WTC11 (cell line): ENCODE measurements around the gene DIRAS3. TPM values are rescaled to one million over a fixed set of nuclear protein-coding genes. Genes with fewer than 3 reads are reported as not detected.

Experiments used
- ATAC-seq: fragments of 200-7000 bp; cut with Tn5 transposase; 2 replicates; pipeline ENCODE4 v1.10.0; 2021; ENCODE audit warnings: mild to moderate bottlenecking, moderate library complexity
- CTCF ChIA-PET: fragments of 300-600 bp; sonication (Branson Sonifier 250); formaldehyde crosslinking; loops from one replicate; lab custom pipeline; 2021; ENCODE audit warnings: antibody characterized with exemption; lab: Charles Lee
- POLR2A ChIA-PET: fragments of 350-600 bp; sonication (Branson Sonifier 250); formaldehyde crosslinking; loops from one replicate; lab custom pipeline; 2021; ENCODE audit warnings: antibody characterized with exemption; lab: Charles Lee
- DNase-seq: peaks from one replicate; pipeline ENCODE4 v3.0.0; 2021; ENCODE audit warnings: low spot score
- H3K27ac Mint-ChIP-seq: 2 replicates; pipeline ENCODE4 v1.8.0; 2021; ENCODE audit warnings: mixed read lengths
- H3K27me3 Mint-ChIP-seq: 2 replicates; pipeline ENCODE4 v1.8.0; 2021; ENCODE audit warnings: low read depth, mild to moderate bottlenecking, moderate library complexity, mixed read lengths
- H3K36me3 Mint-ChIP-seq: 2 replicates; pipeline ENCODE4 v1.8.0; 2021; ENCODE audit warnings: mixed read lengths
- H3K4me1 Mint-ChIP-seq: 2 replicates; pipeline ENCODE4 v1.8.0; 2022; ENCODE audit warnings: mixed read lengths
- H3K4me3 Mint-ChIP-seq: 2 replicates; pipeline ENCODE4 v1.8.0; 2021; ENCODE audit warnings: mild to moderate bottlenecking, moderate library complexity, mixed read lengths
- H3K9me3 Mint-ChIP-seq: 2 replicates; pipeline ENCODE4 v1.8.0; 2021; ENCODE audit warnings: mixed read lengths
- CBFB ChIP-seq: sonication (generic); formaldehyde crosslinking; IDR thresholded peaks from 2 replicates; pipeline ENCODE4 v1.8.1; 2022; ENCODE audit warnings: mild to moderate bottlenecking, low read depth, missing genetic modification reagents
- CREM ChIP-seq: sonication (generic); formaldehyde crosslinking; IDR thresholded peaks from 2 replicates; pipeline ENCODE4 v1.8.1; 2022; ENCODE audit warnings: mild to moderate bottlenecking, missing genetic modification reagents, moderate library complexity
- ELF4 ChIP-seq: sonication (generic); formaldehyde crosslinking; IDR thresholded peaks from 2 replicates; pipeline ENCODE4 v1.8.1; 2022; ENCODE audit warnings: low read depth, mild to moderate bottlenecking, moderate library complexity, missing genetic modification reagents
- EMX1 ChIP-seq: fragments of 250-450 bp; sonication (Bioruptor Pico); IDR thresholded peaks from 2 replicates; pipeline ENCODE4 v1.8.0; 2021; ENCODE audit warnings: mild to moderate bottlenecking
- ETV6 ChIP-seq: sonication (generic); formaldehyde crosslinking; IDR thresholded peaks from 2 replicates; pipeline ENCODE4 v1.8.1; 2022; ENCODE audit warnings: mild to moderate bottlenecking, missing genetic modification reagents
- IRF2 ChIP-seq: sonication (generic); formaldehyde crosslinking; IDR thresholded peaks from 2 replicates; pipeline ENCODE4 v1.8.0; 2022; ENCODE audit warnings: low read depth, missing genetic modification reagents, borderline replicate concordance
- JAZF1 ChIP-seq: fragments of 250-450 bp; sonication (Bioruptor Pico); IDR thresholded peaks from 2 replicates; pipeline ENCODE4 v1.9.0; 2021; ENCODE audit warnings: moderate library complexity, mild to moderate bottlenecking, inconsistent platforms
- NFE2L1 ChIP-seq: sonication (generic); formaldehyde crosslinking; IDR thresholded peaks from 2 replicates; pipeline ENCODE4 v1.8.1; 2023; ENCODE audit warnings: missing genetic modification reagents
- NR2C2 ChIP-seq: sonication (generic); formaldehyde crosslinking; IDR thresholded peaks from 2 replicates; pipeline ENCODE4 v1.8.0; 2022; ENCODE audit warnings: mild to moderate bottlenecking, missing genetic modification reagents
- OVOL2 ChIP-seq: fragments of 250-450 bp; sonication (Bioruptor Pico); IDR thresholded peaks from 2 replicates; pipeline ENCODE4 v1.9.0; 2021; ENCODE audit warnings: mild to moderate bottlenecking, borderline replicate concordance
- RELA ChIP-seq: sonication (generic); formaldehyde crosslinking; IDR thresholded peaks from 2 replicates; pipeline ENCODE4 v1.8.1; 2022; ENCODE audit warnings: missing genetic modification reagents, mild to moderate bottlenecking, borderline replicate concordance
- TCF7 ChIP-seq: sonication (generic); formaldehyde crosslinking; IDR thresholded peaks from 2 replicates; pipeline ENCODE4 v1.8.0; 2022; ENCODE audit warnings: mild to moderate bottlenecking, low read depth, missing genetic modification reagents, moderate library complexity
- TP53 ChIP-seq: sonication (generic); formaldehyde crosslinking; IDR thresholded peaks from 2 replicates; pipeline ENCODE4 v1.8.1; 2023; ENCODE audit warnings: mild to moderate bottlenecking, missing genetic modification reagents
- ZNF232 ChIP-seq: sonication (generic); formaldehyde crosslinking; IDR thresholded peaks from 2 replicates; pipeline ENCODE4 v1.8.0; 2022; ENCODE audit warnings: mild to moderate bottlenecking, missing genetic modification reagents
- ZNF396 ChIP-seq: fragments of 250-450 bp; sonication (Bioruptor Pico); IDR thresholded peaks from 2 replicates; pipeline ENCODE4 v1.8.0; 2021; ENCODE audit warnings: mild to moderate bottlenecking, moderate library complexity, borderline replicate concordance
- total RNA-seq: library from RNA; stranded (reverse); gene quantifications from 3 replicates; pipeline ENCODE4 v1.2.3, GENCODE V29; 2021
- TF ChIP-seq, protein P1 (sequence below): fragments of 250-450 bp; sonication (Bioruptor Pico); IDR thresholded peaks from 2 replicates; pipeline ENCODE4 v1.8.0; 2021; ENCODE audit warnings: mild to moderate bottlenecking
- TF ChIP-seq, protein P2 (sequence below): sonication (generic); formaldehyde crosslinking; IDR thresholded peaks from 2 replicates; pipeline ENCODE4 v1.8.0; 2023; ENCODE audit warnings: missing genetic modification reagents, mild to moderate bottlenecking, borderline replicate concordance
- TF ChIP-seq, protein P3 (sequence below): fragments of 250-450 bp; sonication (Bioruptor Pico); IDR thresholded peaks from 2 replicates; pipeline ENCODE4 v1.9.0; 2021; ENCODE audit warnings: moderate library complexity, mild to moderate bottlenecking, inconsistent platforms, borderline replicate concordance
- TF ChIP-seq, protein P4 (sequence below): sonication (generic); formaldehyde crosslinking; IDR thresholded peaks from 2 replicates; pipeline ENCODE4 v1.8.1; 2023; ENCODE audit warnings: mild to moderate bottlenecking, missing genetic modification reagents, borderline replicate concordance
- TF ChIP-seq, protein P5 (sequence below): fragments of 250-450 bp; sonication (Bioruptor Pico); conservative IDR thresholded peaks from 2 replicates; pipeline ENCODE4 v1.9.0; 2021; ENCODE audit warnings: mild to moderate bottlenecking

Gene DIRAS3
- total RNA-seq, 1 experiment from 2014 or later, result 0.22 TPM

DNA sequence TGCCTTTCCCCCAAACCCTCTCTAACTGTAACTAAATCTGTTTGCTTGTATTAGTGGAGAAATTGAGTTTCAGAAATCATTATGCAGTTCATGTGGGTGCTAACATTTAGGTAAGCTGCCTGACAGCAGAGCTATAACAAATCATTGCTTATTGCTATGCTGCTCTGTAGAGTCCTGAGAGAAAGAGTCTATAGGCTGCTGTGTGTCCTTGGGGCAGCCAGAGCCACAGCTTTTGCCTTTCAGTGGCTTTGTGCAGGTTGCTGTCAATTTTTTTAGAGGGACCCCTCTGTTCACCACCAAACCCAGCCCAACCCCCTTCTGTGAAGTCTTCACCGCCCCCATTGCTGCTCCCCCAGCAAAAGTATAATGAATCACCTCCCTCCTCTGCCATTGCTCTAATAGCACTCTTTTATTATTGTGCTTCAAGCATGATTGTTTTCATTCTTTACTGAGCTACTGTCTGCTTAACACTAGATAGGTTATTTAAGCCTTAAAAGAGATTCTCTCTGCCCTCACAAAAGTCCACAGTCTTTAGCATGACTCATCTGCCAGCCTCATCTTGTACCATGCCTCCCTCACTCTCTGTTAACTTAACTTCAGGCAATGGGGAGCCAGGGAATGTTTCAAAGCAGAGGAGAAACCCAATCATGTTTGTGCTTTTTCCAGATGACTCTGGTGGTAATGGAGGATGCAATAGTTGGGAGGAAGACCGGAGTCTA is 38.6 kb downstream of the DIRAS3 start (continued):
- TF ChIP-seq, protein P1, sequence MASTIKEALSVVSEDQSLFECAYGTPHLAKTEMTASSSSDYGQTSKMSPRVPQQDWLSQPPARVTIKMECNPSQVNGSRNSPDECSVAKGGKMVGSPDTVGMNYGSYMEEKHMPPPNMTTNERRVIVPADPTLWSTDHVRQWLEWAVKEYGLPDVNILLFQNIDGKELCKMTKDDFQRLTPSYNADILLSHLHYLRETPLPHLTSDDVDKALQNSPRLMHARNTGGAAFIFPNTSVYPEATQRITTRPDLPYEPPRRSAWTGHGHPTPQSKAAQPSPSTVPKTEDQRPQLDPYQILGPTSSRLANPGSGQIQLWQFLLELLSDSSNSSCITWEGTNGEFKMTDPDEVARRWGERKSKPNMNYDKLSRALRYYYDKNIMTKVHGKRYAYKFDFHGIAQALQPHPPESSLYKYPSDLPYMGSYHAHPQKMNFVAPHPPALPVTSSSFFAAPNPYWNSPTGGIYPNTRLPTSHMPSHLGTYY, result no peak
- TF ChIP-seq, all 79 proteins: peak for 0

DNA sequence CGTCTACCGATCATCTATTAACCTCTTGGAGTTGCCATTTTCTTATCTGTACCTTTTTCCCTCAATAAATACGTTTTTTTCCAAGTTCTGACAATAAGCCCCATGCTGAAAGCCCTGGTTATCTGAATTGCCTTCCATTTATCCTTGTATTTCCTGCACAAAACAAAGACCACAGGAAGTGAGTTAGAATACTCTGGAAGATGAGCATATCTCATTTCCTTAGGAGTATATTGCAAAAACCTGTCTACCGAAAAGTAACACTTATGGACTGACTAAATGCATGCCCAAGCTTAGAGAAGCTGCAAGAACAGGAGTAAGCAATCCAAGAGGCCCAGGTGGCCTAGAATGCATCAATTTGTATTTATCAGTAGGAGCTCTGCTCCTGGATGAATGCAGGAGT is 39.9 kb downstream of the DIRAS3 start:
- POLR2A ChIA-PET, result no interaction called here

DNA sequence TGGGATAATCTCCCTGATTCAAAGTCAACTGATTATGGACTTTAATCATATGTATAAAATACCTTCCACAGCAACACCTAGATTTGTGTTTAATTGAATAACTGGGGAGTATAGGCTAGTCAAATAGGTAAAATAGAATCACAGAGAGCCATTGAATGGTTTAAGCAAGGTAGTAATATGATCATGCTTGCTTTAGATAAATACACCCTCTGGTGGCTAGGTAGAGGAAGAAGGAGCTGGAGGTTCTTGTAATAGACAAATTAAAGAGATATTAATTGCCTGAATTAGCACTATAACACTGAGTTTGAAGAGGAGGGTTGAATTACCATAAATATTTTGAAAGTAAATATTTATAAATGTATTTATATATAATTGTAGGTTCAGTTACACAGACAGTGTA is 40.3 kb downstream of the DIRAS3 start:
- no peak overlapping the region for H3K4me3 Mint-ChIP-seq
- ATAC-seq, result peak; percentile 46; the same call in 1 of the 2 replicates
- no peak for DNase-seq
- H3K27ac Mint-ChIP-seq, result no peak overlapping the region
- ChIA-PET POLR2A (no interaction called here), CTCF (interaction anchor here (0.5 to 4.5 kb wide), 11 partner anchors 14 to 1789 kb away, joined by 3 to 37 read pairs (median 5); partner anchors contain the start of gene DIRAS3)
- no peaks in the 10 kb centered on the region for H3K4me1 Mint-ChIP-seq
- no peaks in the 10 kb centered on the region for H3K9me3 Mint-ChIP-seq
- H3K27me3 Mint-ChIP-seq, result no peaks in the 10 kb centered on the region
- no peaks in the 10 kb centered on the region for H3K36me3 Mint-ChIP-seq
- no peak for TF ChIP-seq TP53 (CRISPR knock-in tag)
- no peak for TF ChIP-seq OVOL2 (CRISPR knock-in tag)
- TF ChIP-seq, protein P2, sequence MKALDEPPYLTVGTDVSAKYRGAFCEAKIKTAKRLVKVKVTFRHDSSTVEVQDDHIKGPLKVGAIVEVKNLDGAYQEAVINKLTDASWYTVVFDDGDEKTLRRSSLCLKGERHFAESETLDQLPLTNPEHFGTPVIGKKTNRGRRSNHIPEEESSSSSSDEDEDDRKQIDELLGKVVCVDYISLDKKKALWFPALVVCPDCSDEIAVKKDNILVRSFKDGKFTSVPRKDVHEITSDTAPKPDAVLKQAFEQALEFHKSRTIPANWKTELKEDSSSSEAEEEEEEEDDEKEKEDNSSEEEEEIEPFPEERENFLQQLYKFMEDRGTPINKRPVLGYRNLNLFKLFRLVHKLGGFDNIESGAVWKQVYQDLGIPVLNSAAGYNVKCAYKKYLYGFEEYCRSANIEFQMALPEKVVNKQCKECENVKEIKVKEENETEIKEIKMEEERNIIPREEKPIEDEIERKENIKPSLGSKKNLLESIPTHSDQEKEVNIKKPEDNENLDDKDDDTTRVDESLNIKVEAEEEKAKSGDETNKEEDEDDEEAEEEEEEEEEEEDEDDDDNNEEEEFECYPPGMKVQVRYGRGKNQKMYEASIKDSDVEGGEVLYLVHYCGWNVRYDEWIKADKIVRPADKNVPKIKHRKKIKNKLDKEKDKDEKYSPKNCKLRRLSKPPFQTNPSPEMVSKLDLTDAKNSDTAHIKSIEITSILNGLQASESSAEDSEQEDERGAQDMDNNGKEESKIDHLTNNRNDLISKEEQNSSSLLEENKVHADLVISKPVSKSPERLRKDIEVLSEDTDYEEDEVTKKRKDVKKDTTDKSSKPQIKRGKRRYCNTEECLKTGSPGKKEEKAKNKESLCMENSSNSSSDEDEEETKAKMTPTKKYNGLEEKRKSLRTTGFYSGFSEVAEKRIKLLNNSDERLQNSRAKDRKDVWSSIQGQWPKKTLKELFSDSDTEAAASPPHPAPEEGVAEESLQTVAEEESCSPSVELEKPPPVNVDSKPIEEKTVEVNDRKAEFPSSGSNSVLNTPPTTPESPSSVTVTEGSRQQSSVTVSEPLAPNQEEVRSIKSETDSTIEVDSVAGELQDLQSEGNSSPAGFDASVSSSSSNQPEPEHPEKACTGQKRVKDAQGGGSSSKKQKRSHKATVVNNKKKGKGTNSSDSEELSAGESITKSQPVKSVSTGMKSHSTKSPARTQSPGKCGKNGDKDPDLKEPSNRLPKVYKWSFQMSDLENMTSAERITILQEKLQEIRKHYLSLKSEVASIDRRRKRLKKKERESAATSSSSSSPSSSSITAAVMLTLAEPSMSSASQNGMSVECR, result no peak
- TF ChIP-seq JAZF1 (CRISPR knock-in tag), result no peak
- TF ChIP-seq, protein P3, sequence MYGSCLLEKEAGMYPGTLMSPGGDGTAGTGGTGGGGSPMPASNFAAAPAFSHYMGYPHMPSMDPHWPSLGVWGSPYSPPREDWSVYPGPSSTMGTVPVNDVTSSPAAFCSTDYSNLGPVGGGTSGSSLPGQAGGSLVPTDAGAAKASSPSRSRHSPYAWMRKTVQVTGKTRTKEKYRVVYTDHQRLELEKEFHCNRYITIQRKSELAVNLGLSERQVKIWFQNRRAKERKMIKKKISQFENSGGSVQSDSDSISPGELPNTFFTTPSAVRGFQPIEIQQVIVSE (CRISPR knock-in tag), result no peak
- TF ChIP-seq TCF7, result no peak
- no peak for TF ChIP-seq NFE2L1 (CRISPR knock-in tag)

More for the DNA sequence above, 39.9 kb downstream of the DIRAS3 start:
- H3K4me3 Mint-ChIP-seq, result no peak overlapping the region
- CTCF ChIA-PET, result interaction anchor here (0.5 to 4.5 kb wide), 12 partner anchors 14 to 1788 kb away, joined by 3 to 37 read pairs (median 4); partner anchors contain the start of gene DIRAS3
- no peak for TF ChIP-seq RELA (CRISPR knock-in tag)
- TF ChIP-seq, protein P1, result no peak
- TF ChIP-seq CREM (CRISPR knock-in tag), result no peak
- TF ChIP-seq ZNF396 (CRISPR knock-in tag), result no peak
- TF ChIP-seq ETV6 (CRISPR knock-in tag), result no peak
- no peak for TF ChIP-seq ELF4
- TF ChIP-seq OVOL2 (CRISPR knock-in tag), result no peak
- TF ChIP-seq, protein P4, sequence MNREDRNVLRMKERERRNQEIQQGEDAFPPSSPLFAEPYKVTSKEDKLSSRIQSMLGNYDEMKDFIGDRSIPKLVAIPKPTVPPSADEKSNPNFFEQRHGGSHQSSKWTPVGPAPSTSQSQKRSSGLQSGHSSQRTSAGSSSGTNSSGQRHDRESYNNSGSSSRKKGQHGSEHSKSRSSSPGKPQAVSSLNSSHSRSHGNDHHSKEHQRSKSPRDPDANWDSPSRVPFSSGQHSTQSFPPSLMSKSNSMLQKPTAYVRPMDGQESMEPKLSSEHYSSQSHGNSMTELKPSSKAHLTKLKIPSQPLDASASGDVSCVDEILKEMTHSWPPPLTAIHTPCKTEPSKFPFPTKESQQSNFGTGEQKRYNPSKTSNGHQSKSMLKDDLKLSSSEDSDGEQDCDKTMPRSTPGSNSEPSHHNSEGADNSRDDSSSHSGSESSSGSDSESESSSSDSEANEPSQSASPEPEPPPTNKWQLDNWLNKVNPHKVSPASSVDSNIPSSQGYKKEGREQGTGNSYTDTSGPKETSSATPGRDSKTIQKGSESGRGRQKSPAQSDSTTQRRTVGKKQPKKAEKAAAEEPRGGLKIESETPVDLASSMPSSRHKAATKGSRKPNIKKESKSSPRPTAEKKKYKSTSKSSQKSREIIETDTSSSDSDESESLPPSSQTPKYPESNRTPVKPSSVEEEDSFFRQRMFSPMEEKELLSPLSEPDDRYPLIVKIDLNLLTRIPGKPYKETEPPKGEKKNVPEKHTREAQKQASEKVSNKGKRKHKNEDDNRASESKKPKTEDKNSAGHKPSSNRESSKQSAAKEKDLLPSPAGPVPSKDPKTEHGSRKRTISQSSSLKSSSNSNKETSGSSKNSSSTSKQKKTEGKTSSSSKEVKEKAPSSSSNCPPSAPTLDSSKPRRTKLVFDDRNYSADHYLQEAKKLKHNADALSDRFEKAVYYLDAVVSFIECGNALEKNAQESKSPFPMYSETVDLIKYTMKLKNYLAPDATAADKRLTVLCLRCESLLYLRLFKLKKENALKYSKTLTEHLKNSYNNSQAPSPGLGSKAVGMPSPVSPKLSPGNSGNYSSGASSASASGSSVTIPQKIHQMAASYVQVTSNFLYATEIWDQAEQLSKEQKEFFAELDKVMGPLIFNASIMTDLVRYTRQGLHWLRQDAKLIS (CRISPR knock-in tag), result no peak
- TF ChIP-seq CBFB, result no peak
- no peak for TF ChIP-seq EMX1 (CRISPR knock-in tag)
- TF ChIP-seq ZNF232, result no peak
- TF ChIP-seq NR2C2 (CRISPR knock-in tag), result no peak
- no peak for TF ChIP-seq IRF2 (CRISPR knock-in tag)
- TF ChIP-seq, protein P5, sequence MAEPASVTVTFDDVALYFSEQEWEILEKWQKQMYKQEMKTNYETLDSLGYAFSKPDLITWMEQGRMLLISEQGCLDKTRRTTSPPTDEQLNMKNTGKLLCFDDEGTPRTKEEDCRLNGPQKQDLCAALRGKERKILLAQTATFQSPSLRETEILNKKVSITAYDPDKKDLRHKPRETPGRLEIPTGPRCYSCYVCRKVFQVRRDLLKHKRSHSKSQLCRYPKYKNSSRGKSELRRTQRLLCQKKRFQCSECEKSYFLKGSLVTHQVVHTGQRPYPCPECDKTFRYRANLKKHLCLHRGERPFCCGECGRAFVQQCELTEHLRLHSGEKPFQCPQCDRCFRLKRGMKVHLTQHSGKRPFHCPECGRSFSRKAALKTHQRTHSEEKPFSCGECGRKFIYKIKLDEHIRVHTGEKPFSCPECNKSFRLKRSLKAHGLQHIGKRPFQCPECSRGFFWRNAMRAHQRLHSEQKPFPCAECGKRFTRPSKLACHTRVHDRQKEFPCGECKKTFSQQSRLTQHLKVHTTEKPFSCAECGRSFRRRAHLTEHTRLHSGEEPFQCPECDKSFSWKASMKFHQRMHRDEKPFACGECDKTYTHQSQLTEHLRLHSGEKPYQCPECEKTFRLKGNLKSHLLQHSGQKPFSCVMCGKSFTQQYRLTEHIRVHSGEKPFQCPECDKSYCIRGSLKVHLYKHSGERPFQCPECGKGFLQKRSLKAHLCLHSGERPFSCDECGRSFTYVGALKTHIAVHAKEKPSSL (CRISPR knock-in tag), result no peak
- TF ChIP-seq JAZF1 (CRISPR knock-in tag), result no peak
- no peaks in the 10 kb centered on the region for H3K27me3 Mint-ChIP-seq
- H3K36me3 Mint-ChIP-seq, result no peaks in the 10 kb centered on the region
- no peaks in the 10 kb centered on the region for H3K9me3 Mint-ChIP-seq
- DNase-seq, result no peak
- ATAC-seq, result no peak
- no peaks in the 10 kb centered on the region for H3K4me1 Mint-ChIP-seq
- H3K27ac Mint-ChIP-seq, result no peak overlapping the region
